ENCODE measurements around the gene HELB. TPM values are rescaled to one million over a fixed set of nuclear protein-coding genes. Genes with fewer than 3 reads are reported as not detected.

Gene HELB
- total RNA-seq, 1 experiment from 2014 or later, result 2.1 TPM

DNA sequence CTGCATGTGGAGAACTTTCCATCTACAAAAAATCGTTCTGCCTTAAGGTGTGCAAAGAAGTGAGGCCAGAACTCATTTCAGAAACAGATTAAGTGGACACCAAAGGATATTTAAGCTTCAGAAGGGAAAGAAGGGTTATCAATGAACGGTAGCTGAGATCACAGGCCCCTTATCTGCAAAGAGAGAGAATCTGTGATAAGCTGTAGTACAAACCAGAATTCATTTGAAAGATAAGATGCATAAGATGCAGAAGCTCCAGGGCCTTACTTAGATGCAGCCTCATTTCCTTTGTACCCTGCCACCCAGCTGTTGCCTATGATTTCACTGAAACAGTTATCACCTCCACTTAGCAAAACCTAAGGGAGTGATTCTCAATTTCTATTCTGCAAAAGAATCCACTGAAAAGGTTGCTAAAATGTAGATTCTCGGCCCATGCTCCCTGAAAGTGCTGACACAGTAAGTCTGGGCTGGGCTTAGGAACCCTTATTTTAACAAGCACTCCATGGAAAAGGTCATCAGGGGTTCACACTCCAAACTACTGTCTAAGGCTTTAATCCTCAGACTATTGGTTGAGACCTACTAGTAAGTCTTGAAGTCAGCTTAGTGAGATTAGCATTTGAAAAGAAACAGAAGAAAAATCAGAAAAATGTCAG, 64.8 kb downstream of the HELB start:
- H3K4me3 ChIP-seq (ENCODE audit: low read length), result no peak overlapping the region

DNA sequence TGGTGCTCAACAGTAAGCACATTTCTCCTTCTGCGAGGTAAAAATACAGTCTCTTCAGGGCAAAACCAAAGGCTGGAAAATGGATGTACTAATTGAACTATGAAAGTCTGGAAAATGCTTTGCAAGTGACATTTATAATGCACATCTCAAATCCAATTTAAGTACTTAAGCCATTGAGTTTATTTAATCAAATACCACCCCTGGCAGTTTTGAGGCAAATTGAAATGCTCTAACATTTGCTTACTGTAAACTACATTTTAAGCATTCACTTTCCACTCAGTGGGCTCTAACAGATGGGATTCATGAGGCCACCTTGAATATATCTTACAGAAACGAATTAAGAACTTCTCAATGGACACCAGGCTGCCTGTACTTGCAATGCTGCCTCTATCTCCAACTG, 69.7 kb downstream of the HELB start:
- CTCF ChIA-PET, result no interaction called here
- Histone ChIP-seq H4K20me1 (ENCODE audit: low read length) (no peaks in the 10 kb centered on the region), H3K79me2 (ENCODE audit: low read length) (no peaks in the 10 kb centered on the region), H3K9ac (ENCODE audit: low read length) (no peak overlapping the region), H2AFZ (ENCODE audit: low read length) (no peak overlapping the region), H3F3A (ENCODE audit: low read length, unreplicated experiment) (no peaks in the 10 kb centered on the region), H3K4me2 (ENCODE audit: low read length) (no peak overlapping the region), H3K9me2 (replicated peaks; ENCODE audit: low read length) (no peaks in the 10 kb centered on the region), H3K4me3 (ENCODE audit: low read length) (no peak overlapping the region), H3K27me3 (ENCODE audit: low read length) (no peaks in the 10 kb centered on the region), H3K9me3 (ENCODE audit: low read length) (no peaks in the 10 kb centered on the region), H3K4me1 (ENCODE audit: insufficient read depth, low read length) (no peaks in the 10 kb centered on the region), H3K36me3 (ENCODE audit: low read depth, low read length) (no peaks in the 10 kb centered on the region), H3K27ac (ENCODE audit: low read length) (no peak overlapping the region)
- intact Hi-C loops (cut with micrococcal nuclease), result no loop called here
- ATAC-seq (no peak), DNase-seq (no peak)
- BruUV-seq (replicated peaks), result no TSS peak
- POLR2A ChIA-PET (ENCODE audit: unreplicated experiment), result no interaction called here
- TF ChIP-seq EZH2phosphoT487 (IDR thresholded peaks at IDR 0.05; ENCODE audit: borderline replicate concordance, low read length), result no peak
- TF ChIP-seq EZH2 (IDR thresholded peaks at IDR 0.05; ENCODE audit: low read length, unreplicated experiment), result no peak
- TF ChIP-seq, protein P1, sequence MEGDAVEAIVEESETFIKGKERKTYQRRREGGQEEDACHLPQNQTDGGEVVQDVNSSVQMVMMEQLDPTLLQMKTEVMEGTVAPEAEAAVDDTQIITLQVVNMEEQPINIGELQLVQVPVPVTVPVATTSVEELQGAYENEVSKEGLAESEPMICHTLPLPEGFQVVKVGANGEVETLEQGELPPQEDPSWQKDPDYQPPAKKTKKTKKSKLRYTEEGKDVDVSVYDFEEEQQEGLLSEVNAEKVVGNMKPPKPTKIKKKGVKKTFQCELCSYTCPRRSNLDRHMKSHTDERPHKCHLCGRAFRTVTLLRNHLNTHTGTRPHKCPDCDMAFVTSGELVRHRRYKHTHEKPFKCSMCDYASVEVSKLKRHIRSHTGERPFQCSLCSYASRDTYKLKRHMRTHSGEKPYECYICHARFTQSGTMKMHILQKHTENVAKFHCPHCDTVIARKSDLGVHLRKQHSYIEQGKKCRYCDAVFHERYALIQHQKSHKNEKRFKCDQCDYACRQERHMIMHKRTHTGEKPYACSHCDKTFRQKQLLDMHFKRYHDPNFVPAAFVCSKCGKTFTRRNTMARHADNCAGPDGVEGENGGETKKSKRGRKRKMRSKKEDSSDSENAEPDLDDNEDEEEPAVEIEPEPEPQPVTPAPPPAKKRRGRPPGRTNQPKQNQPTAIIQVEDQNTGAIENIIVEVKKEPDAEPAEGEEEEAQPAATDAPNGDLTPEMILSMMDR (conservative IDR thresholded peaks at IDR 0.05; ENCODE audit: low read depth, low read length), result no peak

More for the DNA sequence above, 64.8 kb downstream of the HELB start:
- POLR2A ChIA-PET (ENCODE audit: unreplicated experiment), result no interaction called here
- no peak for ATAC-seq
- H3K9me3 ChIP-seq (ENCODE audit: low read length), result no peaks in the 10 kb centered on the region
- no peak overlapping the region for H2AFZ ChIP-seq (ENCODE audit: low read length)
- no peak for TF ChIP-seq EZH2 (IDR thresholded peaks at IDR 0.05; ENCODE audit: low read length, unreplicated experiment)
- TF ChIP-seq EZH2phosphoT487 (IDR thresholded peaks at IDR 0.05; ENCODE audit: borderline replicate concordance, low read length), result no peak
- TF ChIP-seq, protein P1 (conservative IDR thresholded peaks at IDR 0.05; ENCODE audit: low read depth, low read length), result no peak
- BruUV-seq (replicated peaks), result no TSS peak
- H3F3A ChIP-seq (ENCODE audit: low read length, unreplicated experiment), result no peaks in the 10 kb centered on the region
- no peak overlapping the region for H3K27ac ChIP-seq (ENCODE audit: low read length)
- no peak overlapping the region for H3K9ac ChIP-seq (ENCODE audit: low read length)
- H3K4me1 ChIP-seq (ENCODE audit: insufficient read depth, low read length), result no peaks in the 10 kb centered on the region
- H3K79me2 ChIP-seq (ENCODE audit: low read length), result no peaks in the 10 kb centered on the region
- no peaks in the 10 kb centered on the region for H4K20me1 ChIP-seq (ENCODE audit: low read length)
- no peak overlapping the region for H3K4me2 ChIP-seq (ENCODE audit: low read length)
- DNase-seq, result no peak
- no peaks in the 10 kb centered on the region for H3K9me2 ChIP-seq (replicated peaks; ENCODE audit: low read length)
- no peaks in the 10 kb centered on the region for H3K27me3 ChIP-seq (ENCODE audit: low read length)
- H3K36me3 ChIP-seq (ENCODE audit: low read depth, low read length), result no peaks in the 10 kb centered on the region
- CTCF ChIA-PET, result no interaction called here
- intact Hi-C loops (cut with micrococcal nuclease), result no loop called here

DNA sequence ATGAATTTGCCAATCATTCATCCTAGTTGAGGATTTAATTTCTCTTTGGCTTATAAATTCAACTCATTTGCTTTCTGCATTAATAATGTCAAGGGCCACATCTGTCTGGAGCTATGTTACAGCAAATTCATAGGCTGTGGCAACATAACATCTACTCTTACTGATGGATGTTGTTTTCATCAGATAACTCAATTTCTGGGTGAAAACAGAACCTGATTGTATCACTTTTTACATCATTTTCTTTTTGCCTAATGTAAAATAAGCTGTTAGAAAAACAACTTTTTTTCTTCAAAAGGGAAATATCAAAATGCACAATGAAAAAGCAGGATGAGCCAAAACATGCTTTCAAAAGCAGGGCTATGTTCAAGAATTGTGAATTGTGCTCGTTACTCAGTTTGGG, 73.3 kb downstream of the HELB start:
- H3K27ac ChIP-seq (ENCODE audit: low read length), result no peak overlapping the region
- no peaks in the 10 kb centered on the region for H3K27me3 ChIP-seq (ENCODE audit: low read length)

More for the DNA sequence above, 73.3 kb downstream of the HELB start:
- Histone ChIP-seq H3K4me3 (ENCODE audit: low read length) (no peak overlapping the region), H4K20me1 (ENCODE audit: low read length) (no peaks in the 10 kb centered on the region), H3K9me3 (ENCODE audit: low read length) (no peaks in the 10 kb centered on the region), H3F3A (ENCODE audit: low read length, unreplicated experiment) (no peaks in the 10 kb centered on the region), H3K4me1 (ENCODE audit: insufficient read depth, low read length) (no peaks in the 10 kb centered on the region), H3K9ac (ENCODE audit: low read length) (no peak overlapping the region), H3K36me3 (ENCODE audit: low read depth, low read length) (no peaks in the 10 kb centered on the region), H3K79me2 (ENCODE audit: low read length) (no peaks in the 10 kb centered on the region), H3K9me2 (replicated peaks; ENCODE audit: low read length) (no peaks in the 10 kb centered on the region), H3K4me2 (ENCODE audit: low read length) (no peak overlapping the region), H2AFZ (ENCODE audit: low read length) (no peak overlapping the region)
- DNase-seq (no peak), ATAC-seq (no peak)
- BruUV-seq (replicated peaks), result no TSS peak
- ChIA-PET POLR2A (ENCODE audit: unreplicated experiment) (no interaction called here), CTCF (no interaction called here)
- intact Hi-C loops (cut with micrococcal nuclease), result no loop called here
- TF ChIP-seq EZH2 (IDR thresholded peaks at IDR 0.05; ENCODE audit: low read length, unreplicated experiment), result no peak
- TF ChIP-seq EZH2phosphoT487 (IDR thresholded peaks at IDR 0.05; ENCODE audit: borderline replicate concordance, low read length), result no peak
- TF ChIP-seq, protein P1 (conservative IDR thresholded peaks at IDR 0.05; ENCODE audit: low read depth, low read length), result no peak

All from PC-3 (cell line).